T-helper 22 cell (primary cell): ENCODE results near the gene TRIM9.
"Not testable (repeated sequence)": the region's sequence is repeated elsewhere in the genome, so short reads cannot be mapped to it uniquely, and the experiment has no call there.

ENCODE experiments used
- DNase-seq: peaks from one replicate; pipeline ENCODE4 v3.0.0-alpha.2; 2020; ENCODE audit warnings: low read depth

The TRIM9 gene

GRCh38 chr14:50964683-50965390 lies 130.1 kb downstream of the TRIM9 start:
- DNase-seq, result no peak

GRCh38 chr14:50963919-50964318 lies 131.0 kb downstream of the TRIM9 start:
- no peak for DNase-seq

- no peak for DNase-seq
Measured at GRCh38 chr14:50961605-50962221, 133.2 kb downstream of the TRIM9 start.

GRCh38 chr14:50957296-50957695 lies 137.6 kb downstream of the TRIM9 start:
- no peak for DNase-seq

GRCh38 chr14:50956421-50956820 lies 138.5 kb downstream of the TRIM9 start:
- not testable (repeated sequence) for DNase-seq

- no peak for DNase-seq
Measured at GRCh38 chr14:50955373-50956043, 139.4 kb downstream of the TRIM9 start.

GRCh38 chr14:50954811-50955372 lies 140.0 kb downstream of the TRIM9 start:
- DNase-seq, result no peak

GRCh38 chr14:50953502-50953901 lies 141.4 kb downstream of the TRIM9 start:
- DNase-seq, result no peak

- no peak for DNase-seq
Measured at GRCh38 chr14:50951032-50951431, 143.9 kb downstream of the TRIM9 start.

- no peak for DNase-seq
Measured at GRCh38 chr14:50948205-50948604, 146.7 kb downstream of the TRIM9 start.

GRCh38 chr14:50947446-50947845 lies 147.5 kb downstream of the TRIM9 start:
- DNase-seq, result no peak

GRCh38 chr14:50946234-50946935 lies 148.5 kb downstream of the TRIM9 start:
- DNase-seq, result no peak

- DNase-seq, result no peak
Measured at GRCh38 chr14:50944647-50945413, 150.1 kb downstream of the TRIM9 start.

GRCh38 chr14:50943943-50944646 lies 150.8 kb downstream of the TRIM9 start, which contains the start of gene PYGL:
Gene PYGL (minus strand): TSS chr14:50944483. CDS start chr14:50944403, 80 bp downstream.
- no peak for DNase-seq

- no peak for DNase-seq
Measured at GRCh38 chr14:50943261-50943942, 151.5 kb downstream of the TRIM9 start.

- DNase-seq, result not testable (repeated sequence)
Measured at GRCh38 chr14:50941638-50942037, 153.3 kb downstream of the TRIM9 start.

- DNase-seq, result no peak
Measured at GRCh38 chr14:50941151-50941550, 153.8 kb downstream of the TRIM9 start.

GRCh38 chr14:50937800-50938199 lies 157.1 kb downstream of the TRIM9 start:
- no peak for DNase-seq

- no peak for DNase-seq
Measured at GRCh38 chr14:50937325-50937724, 157.6 kb downstream of the TRIM9 start.

- DNase-seq, result no peak
Measured at GRCh38 chr14:50936882-50937281, 158.0 kb downstream of the TRIM9 start.
